Suppressor macrophage treated with lipopolysaccharide for 1 hour (primary cell): ENCODE results near the gene ORMDL2.

Source experiments
- DNase-seq, 3 donors: peaks; one replicate each; pipeline ENCODE4 v3.0.0-alpha.2; 2020 to 2022

Gene ORMDL2

GRCh38 chr12:55817345-55818139, at the start of gene ORMDL2, which contains the start of gene SARNP:
ORMDL2 (plus strand) TSS chr12:55818041; CDS start chr12:55819000, 959 bp downstream.
SARNP (minus strand) TSS chr12:55817724; CDS start chr12:55817701, 23 bp downstream.
- peak; percentile 97 to 100 (median 99) for DNase-seq

GRCh38 chr12:55771736-55772135, 46.1 kb upstream of the ORMDL2 start:
- DNase-seq, result no peak

GRCh38 chr12:55777856-55778255, 40.0 kb upstream of the ORMDL2 start:
- peak; percentile 60 to 71 (median 62) for DNase-seq

GRCh38 chr12:55780685-55781084, 37.2 kb upstream of the ORMDL2 start:
- peak; percentile 68 to 82 (median 81) for DNase-seq

DNA sequence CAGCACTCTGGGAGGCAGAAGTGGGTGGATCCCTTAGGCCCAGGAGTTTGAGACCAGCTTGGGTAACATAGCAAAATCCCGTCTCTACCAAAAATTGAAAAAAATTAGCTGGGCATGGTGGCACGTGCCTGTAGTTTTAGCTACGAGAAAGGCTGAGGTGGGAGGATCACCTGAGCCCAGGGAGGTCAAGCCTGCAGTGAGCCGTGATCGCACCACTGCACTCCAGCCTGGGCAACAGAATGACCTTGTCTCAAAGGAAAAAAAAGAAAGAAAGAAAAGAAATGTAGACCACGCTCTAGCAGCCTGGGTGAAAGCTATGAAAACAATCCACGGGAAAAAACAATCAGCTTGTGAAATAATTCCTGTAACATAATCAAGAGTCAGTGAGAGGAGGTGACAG, 29.3 kb upstream of the ORMDL2 start:
- no peak for DNase-seq

- DNase-seq, result no peak
Measured at GRCh38 chr12:55789171-55789570, 28.7 kb upstream of the ORMDL2 start.

- DNase-seq, result no peak
Measured at GRCh38 chr12:55789893-55790292, 27.9 kb upstream of the ORMDL2 start.

- no peak for DNase-seq
Measured at GRCh38 chr12:55795950-55796349, 21.9 kb upstream of the ORMDL2 start.

DNA sequence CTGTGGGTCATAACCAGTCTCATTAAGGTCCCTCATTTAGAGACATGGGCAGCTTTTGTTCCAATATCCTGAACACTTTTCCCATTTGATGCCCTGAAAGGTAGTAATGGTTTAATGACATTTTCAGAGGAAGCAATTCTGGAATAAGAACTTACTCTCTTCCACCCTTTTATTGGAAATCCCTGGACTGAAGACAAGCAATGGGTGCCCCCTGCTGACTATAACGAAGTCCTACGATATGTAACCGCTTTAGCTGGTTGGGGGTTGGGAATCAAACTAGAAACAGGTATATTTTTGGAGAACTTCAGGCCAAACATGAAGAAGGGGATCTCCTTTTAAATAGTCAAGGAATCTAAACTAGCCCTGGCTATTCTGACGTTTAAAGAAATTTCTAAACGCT, 20.8 kb upstream of the ORMDL2 start:
- peak; percentile 55 to 63 (median 58) for DNase-seq

GRCh38 chr12:55797550-55797949, 20.3 kb upstream of the ORMDL2 start:
- DNase-seq, result no peak

DNA sequence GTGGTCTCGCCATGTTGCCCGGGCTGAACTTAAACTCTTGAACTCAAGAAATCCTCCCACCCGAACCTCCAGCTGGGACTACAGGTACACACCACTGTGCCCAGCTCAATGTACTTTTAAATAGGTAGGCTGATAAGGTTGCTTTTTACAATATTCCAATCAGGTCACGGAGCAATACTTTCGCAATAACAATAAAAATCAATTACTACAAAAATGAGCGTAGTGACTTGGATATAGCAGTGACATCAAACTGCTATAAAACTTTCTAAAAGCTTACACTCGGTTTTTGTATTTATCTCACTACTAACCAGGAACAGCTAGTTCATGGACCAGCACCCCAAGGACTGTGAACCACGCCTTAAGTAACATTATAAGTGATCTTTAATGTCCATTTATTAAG, 10.9 kb upstream of the ORMDL2 start:
- DNase-seq, result no peak

- DNase-seq, result no peak
Measured at GRCh38 chr12:55809274-55809673, 8.6 kb upstream of the ORMDL2 start.

DNA sequence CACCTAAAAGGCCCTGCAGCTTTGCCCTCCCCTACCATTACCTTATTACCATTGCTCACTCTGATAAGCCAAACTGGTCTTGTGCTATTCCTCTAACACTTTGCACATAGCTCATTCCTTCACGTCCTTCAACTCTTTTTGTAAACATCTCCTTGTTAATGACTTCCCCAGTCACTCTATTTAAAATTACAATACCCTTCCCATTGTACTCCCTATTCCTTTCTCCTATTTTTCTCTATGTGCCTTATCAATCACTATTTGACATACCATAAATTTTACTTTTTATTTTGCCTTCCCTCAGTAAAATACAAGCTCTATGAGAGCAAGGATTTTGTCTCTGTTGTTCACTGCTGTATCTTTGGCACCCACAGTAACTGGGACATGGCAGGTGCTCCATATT, 5.8 kb upstream of the ORMDL2 start:
- no peak for DNase-seq

DNA sequence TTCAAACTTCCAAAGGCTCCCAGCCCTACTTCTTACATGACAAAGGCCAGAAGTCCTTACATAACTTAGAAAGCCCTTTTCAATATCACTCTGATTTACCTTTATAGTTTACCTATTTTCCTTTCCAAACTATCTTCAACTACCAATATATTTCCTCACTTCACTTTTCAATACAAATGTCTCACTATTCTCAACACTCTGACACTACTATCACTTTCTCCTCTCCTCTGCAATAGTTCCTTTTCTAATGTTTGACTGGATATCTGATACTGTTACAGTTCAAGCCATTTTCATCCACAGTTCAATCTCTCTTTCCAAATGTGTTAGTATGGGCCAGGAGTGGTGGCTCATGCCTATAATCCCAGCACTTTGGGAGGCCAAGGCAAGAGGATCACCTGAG, 3.6 kb upstream of the ORMDL2 start:
- no peak for DNase-seq

DNA sequence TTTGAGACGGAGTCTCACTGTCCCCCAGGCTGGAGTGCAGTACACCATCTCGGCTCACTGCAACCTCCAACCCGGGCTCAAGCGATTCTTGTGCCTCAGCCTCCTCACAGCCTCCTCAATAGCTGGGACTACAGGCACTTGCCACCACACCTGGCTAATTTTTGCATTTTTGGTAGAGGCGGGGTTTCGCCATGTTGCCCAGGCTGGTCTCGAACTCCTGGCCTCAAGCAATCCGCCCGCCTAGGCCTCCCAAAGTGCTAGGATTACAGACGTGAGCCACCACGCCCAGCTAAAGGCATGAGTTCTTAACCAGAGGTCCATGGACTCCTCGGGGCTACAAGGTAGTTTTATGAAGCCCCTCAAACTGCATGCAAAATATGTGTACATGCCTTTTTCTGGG, 2.4 kb upstream of the ORMDL2 start:
- no peak for DNase-seq

DNA sequence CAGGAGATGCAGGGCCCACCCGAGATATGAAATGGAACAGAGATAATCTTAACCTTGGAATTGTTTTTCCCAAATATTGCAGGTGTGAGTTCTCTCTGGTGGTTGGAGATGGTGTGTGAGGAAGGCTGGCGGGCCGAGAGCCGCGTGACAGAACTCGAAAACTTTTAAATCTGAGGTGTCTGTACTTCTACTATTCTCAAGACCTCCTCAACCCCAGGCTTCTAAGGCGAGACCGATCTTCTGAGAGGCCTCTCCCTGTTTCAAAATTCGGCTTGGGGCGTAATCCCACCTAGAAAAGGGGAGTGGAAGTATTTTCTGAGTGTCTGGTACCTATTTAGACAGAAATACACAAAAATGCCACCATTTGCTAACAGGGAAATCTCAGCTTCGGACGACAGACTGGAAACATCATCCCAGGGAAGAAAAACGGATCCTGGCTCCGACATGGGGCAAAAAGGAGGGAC, 928 bp upstream of the ORMDL2 start:
- DNase-seq, result peak; percentile 44 to 53 (median 44)

- peak in 2 of 3 donors; percentile 70 to 85 for DNase-seq
Measured at GRCh38 chr12:55818140-55818728, 393 bp downstream of the ORMDL2 start.

DNA sequence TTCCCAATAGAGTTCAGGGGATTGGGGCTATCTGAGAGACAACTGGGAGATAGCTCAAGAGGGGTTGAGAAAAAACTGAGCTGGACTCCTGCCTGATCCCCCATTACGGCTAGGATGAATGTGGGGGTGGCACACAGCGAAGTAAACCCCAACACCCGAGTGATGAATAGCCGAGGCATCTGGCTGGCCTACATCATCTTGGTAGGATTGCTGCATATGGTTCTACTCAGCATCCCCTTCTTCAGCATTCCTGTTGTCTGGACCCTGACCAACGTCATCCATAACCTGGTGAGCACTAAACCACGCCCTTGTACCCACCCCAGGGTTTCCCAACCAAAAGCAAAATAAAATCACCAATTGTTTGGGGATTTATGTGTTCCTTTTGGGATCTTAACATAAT, 1.0 kb downstream of the ORMDL2 start:
- no peak for DNase-seq

GRCh38 chr12:55820679-55821078, 2.8 kb downstream of the ORMDL2 start:
- peak; percentile 49 to 53 (median 51) for DNase-seq

GRCh38 chr12:55822228-55822627, 4.4 kb downstream of the ORMDL2 start:
- DNase-seq, result no peak

DNA sequence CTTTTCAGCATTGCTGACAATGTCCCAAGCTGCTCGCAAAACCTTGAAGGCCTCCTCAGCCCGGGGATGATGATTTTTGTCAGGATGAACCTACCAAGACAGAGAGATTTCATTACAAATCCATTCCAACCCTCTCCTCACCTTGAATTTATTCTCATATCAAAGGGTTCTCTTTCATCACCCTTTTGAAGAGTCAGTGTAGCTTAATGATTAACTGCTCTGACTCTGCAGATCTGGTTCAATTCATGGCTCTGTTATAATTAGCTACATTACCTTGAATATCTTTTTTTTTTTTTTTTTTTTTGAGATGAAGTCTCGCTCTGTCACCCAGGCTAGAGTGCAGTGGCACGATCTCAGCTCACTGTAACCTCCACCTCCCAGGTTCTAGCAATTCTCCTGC, 5.6 kb downstream of the ORMDL2 start:
- no peak for DNase-seq

DNA sequence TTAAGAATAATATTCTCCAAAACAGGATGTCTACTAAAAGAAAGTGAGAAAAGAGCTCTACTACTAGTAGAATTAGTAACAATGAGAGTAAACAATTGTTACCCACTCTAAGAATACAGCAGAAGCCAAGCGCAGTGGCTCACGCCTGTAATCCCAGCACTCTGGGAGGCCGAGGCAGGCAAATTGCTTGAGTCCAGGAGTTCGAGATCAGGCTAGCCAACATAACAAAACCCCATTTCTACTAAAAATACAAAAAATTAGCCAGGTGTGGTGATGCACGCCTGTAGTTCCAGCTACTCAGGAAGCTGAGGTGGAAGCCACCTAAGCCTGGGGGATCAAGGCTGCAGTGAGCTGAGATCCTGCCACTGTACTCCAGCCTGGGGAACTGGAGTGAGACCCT, 6.9 kb downstream of the ORMDL2 start:
- DNase-seq, result no peak

GRCh38 chr12:55827806-55828205, 10.0 kb downstream of the ORMDL2 start:
- DNase-seq, result no peak

DNA sequence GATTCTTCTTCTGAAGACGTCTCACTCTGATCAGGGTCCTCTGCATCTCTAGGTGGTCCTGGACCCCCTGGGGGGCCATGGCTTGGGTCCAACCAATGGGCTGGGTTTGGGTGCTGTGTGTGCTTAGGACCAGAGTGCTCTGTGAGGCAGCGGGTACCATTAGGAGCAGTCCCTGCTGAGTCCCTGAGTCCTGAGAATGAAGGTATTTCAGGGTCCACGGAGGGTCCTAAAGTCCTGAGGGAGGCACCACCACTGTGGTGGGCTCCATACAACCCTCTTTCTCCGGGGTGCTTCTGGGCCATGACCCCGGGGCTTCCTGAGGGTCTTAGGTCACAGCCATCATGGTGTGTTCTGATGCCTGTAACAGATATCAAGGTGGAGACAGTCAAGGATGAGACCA, 10.5 kb downstream of the ORMDL2 start:
- no peak for DNase-seq
